Activated CD8-positive, alpha-beta T cell treated with anti-CD3 and anti-CD28 coated beads, Interleukin-2, amount 10 ng/mL, durations not matched to agents 7 days and 5 days (primary cell): ENCODE data around the gene TSPAN4. TPM values are rescaled to one million over a fixed set of nuclear protein-coding genes. Genes with fewer than 3 reads are reported as not detected.
A peak's percentile ranks its signal among the peaks of the same experiment; 100 is the strongest.

Experiments used
- ATAC-seq: fragments of 150-1000 bp; cut with Tn5 transposase; one replicate; pipeline ENCODE4 v1.10.0; 2021; ENCODE audit warnings: moderate library complexity
- CTCF ChIA-PET: fragments of 350-600 bp; sonication (Branson Sonifier 250); formaldehyde crosslinking; loops from one replicate; lab custom pipeline; 2021; ENCODE audit warnings: antibody characterized with exemption; lab: Charles Lee
- POLR2A ChIA-PET: fragments of 350-600 bp; sonication (Branson Sonifier 250); formaldehyde crosslinking; loops from one replicate; lab custom pipeline; 2021; ENCODE audit warnings: antibody characterized with exemption; lab: Charles Lee
- DNase-seq: peaks from one replicate; pipeline ENCODE4 v3.0.0-alpha.2; 2020
- H3K27ac Mint-ChIP-seq: one replicate; pipeline ENCODE4 v1.8.0; 2021; ENCODE audit warnings: mild to moderate bottlenecking, mixed read lengths
- H3K27me3 Mint-ChIP-seq: one replicate; pipeline ENCODE4 v1.8.0; 2021; ENCODE audit warnings: low read depth, mixed read lengths
- H3K36me3 Mint-ChIP-seq: one replicate; pipeline ENCODE4 v1.8.0; 2021; ENCODE audit warnings: low read depth, mixed read lengths
- H3K4me1 Mint-ChIP-seq: one replicate; pipeline ENCODE4 v1.8.0; 2021; ENCODE audit warnings: low read depth, mixed read lengths
- H3K4me3 Mint-ChIP-seq: one replicate; pipeline ENCODE4 v1.8.0; 2021; ENCODE audit warnings: mild to moderate bottlenecking, mixed read lengths
- H3K9me3 Mint-ChIP-seq: one replicate; pipeline ENCODE4 v1.8.0; 2022; ENCODE audit warnings: mixed read lengths; ENCODE audit not compliant: insufficient read depth
- total RNA-seq, 2 experiments: library from RNA; stranded (reverse); gene quantifications; one replicate each; pipeline ENCODE4 v1.2.3, GENCODE V29; 2021

The TSPAN4 gene
- total RNA-seq, 2 experiments from 2014 or later: 20.0 to 21.7 TPM

DNA sequence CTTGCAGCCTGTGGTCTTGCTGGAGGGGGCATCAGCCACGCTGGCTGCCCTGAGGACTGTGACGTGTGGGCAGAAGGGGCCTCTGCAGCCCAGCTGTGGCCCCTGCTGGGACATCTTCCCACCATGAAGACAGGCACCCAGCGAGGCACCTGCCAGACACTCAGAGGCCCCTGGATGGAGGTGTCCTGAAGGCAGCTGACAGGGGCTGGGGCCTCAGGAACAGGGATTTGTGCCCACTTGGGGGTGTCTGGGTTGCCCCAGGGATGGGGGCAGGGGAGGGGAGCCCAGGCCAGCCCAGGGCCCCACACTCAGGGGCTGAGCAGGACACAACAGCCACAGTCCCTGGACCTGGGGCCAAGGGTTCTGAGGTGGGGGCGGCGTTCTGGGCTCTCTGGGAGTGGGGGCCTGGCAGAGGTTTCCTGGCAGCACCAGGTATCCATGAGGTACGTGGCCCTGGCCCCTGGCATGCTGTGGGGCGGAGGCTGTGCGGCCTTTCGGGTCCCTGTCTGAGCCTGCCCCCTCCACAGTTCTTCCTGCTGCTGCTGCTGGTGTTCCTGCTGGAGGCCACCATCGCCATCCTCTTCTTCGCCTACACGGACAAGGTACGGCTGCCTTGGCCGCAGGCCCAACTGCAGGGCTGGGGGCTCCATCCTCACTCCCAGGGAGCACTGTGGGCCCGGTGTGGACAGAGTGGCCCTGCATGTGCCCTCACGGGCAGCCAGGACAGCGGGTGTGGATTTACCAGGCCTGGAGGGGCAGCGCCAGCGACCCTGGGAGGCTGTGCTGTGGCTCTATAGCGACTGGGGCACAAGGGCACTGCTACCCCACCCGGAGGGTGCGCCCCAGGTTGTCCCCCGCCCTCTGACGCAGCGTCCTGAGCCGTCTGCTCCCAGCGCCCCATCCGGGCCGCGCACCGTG is 21.5 kb downstream of the TSPAN4 start:
- ATAC-seq (no peak), DNase-seq (no peak)
- POLR2A ChIA-PET: no interaction called here
- no peaks in the 10 kb centered on the region for H3K27me3 Mint-ChIP-seq
- no peaks in the 10 kb centered on the region for H3K4me1 Mint-ChIP-seq
- no peak overlapping the region for H3K4me3 Mint-ChIP-seq
- H3K9me3 Mint-ChIP-seq: no peaks in the 10 kb centered on the region
- H3K36me3 Mint-ChIP-seq: no peaks in the 10 kb centered on the region
- no peak overlapping the region for H3K27ac Mint-ChIP-seq
- CTCF ChIA-PET: no interaction called here

- H3K27me3 Mint-ChIP-seq: no peaks in the 10 kb centered on the region
- H3K9me3 Mint-ChIP-seq: no peaks in the 10 kb centered on the region
- no peak overlapping the region for H3K27ac Mint-ChIP-seq
- no peaks in the 10 kb centered on the region for H3K36me3 Mint-ChIP-seq
- no peaks in the 10 kb centered on the region for H3K4me1 Mint-ChIP-seq
- ChIA-PET POLR2A (no interaction called here), CTCF (no interaction called here)
- no peak overlapping the region for H3K4me3 Mint-ChIP-seq
- DNase-seq (no peak), ATAC-seq (no peak)
These were observed 22.2 kb downstream of the TSPAN4 start for GRCh38 chr11:864898-865297.

DNA sequence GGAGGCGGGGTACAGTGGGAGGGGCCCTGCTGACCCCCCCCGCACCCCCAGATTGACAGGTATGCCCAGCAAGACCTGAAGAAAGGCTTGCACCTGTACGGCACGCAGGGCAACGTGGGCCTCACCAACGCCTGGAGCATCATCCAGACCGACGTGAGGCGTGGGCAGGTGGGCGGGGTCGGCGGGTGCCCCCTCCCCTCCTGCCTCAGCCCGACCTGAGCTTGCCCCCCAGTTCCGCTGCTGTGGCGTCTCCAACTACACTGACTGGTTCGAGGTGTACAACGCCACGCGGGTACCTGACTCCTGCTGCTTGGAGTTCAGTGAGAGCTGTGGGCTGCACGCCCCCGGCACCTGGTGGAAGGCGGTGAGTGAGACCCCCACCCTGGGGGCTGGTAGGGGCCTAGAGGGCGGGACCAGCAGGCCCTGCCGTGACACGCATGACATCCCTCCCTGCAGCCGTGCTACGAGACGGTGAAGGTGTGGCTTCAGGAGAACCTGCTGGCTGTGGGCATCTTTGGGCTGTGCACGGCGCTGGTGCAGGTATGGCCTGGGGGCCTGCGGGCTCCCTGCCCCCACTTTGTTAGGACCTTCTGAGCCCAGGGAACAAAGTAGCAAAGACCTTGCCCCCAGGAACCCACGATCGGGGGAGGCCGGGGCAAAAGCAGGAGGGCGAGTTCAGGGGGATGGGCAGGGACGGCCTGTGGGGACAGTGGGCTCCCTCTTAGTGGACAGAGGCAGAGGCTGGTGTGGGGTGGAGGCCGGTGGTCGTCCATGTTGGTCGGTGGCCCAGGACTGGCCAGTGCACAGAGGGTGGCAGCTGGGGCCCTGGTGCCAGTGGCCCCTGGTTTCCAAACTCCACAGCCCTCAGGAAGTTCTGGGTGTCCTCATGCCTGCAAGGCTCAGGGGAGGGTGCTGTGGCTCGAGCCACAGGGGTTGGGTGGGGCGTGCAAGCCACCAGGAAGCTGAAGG is 23.1 kb downstream of the TSPAN4 start:
- ChIA-PET CTCF (no interaction called here), POLR2A (no interaction called here)
- Mint-ChIP-seq H3K4me1 (no peaks in the 10 kb centered on the region), H3K27me3 (no peaks in the 10 kb centered on the region), H3K4me3 (no peak overlapping the region), H3K9me3 (no peaks in the 10 kb centered on the region), H3K27ac (no peak overlapping the region), H3K36me3 (no peaks in the 10 kb centered on the region)
- ATAC-seq: no peak
- DNase-seq: no peak

DNA sequence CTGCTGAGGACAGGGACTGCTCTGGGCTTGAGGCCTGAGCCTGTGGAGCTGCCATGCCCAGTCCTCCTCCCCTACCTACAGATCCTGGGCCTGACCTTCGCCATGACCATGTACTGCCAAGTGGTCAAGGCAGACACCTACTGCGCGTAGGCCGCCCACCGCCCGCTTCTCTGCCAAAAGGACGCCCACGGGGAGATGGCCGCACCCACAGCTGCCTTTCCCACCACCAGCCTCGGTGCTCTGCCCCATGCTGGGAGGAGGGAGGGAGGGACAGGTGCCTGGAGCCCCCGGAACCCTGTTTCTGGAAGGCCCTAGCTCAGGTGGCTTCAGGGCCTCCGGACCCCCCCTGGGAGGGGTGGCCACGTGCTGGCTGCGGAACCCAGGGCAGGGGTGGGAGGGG is 23.8 kb downstream of the TSPAN4 start:
- POLR2A ChIA-PET: no interaction called here
- no peaks in the 10 kb centered on the region for H3K36me3 Mint-ChIP-seq
- H3K4me1 Mint-ChIP-seq: no peaks in the 10 kb centered on the region
- no peaks in the 10 kb centered on the region for H3K27me3 Mint-ChIP-seq
- no peaks in the 10 kb centered on the region for H3K9me3 Mint-ChIP-seq
- no peak for DNase-seq
- CTCF ChIA-PET: no interaction called here
- no peak overlapping the region for H3K27ac Mint-ChIP-seq
- no peak overlapping the region for H3K4me3 Mint-ChIP-seq
- no peak for ATAC-seq

- DNase-seq (no peak), ATAC-seq (no peak)
- no peaks in the 10 kb centered on the region for H3K36me3 Mint-ChIP-seq
- H3K9me3 Mint-ChIP-seq: no peaks in the 10 kb centered on the region
- CTCF ChIA-PET: no interaction called here
- no peaks in the 10 kb centered on the region for H3K27me3 Mint-ChIP-seq
- H3K4me1 Mint-ChIP-seq: no peaks in the 10 kb centered on the region
- POLR2A ChIA-PET: no interaction called here
- H3K4me3 Mint-ChIP-seq: no peak overlapping the region
- H3K27ac Mint-ChIP-seq: no peak overlapping the region
These were observed 25.3 kb downstream of the TSPAN4 start for GRCh38 chr11:867856-868358.

DNA sequence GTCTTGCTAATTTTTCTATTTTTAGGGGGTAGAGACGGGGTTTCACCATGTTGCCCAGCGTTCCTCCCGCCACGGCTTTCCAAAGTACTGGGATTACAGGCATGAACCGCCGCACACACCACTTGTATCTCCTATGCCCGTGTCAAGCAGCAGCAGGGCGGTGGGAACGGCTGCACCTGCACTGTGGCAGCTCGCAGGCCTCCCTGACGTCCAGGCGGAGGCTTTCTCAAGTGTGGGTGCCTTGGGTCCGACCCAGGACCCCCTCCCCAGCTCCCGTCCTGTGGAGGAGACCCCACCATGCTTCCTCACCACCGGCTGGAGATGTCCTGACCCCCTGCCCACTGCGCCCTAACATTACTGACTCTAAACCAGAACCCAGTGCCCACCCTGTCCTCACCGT is 25.7 kb downstream of the TSPAN4 start:
- no peak overlapping the region for H3K4me3 Mint-ChIP-seq

GRCh38 chr11:868802-869201 is 26.1 kb downstream of the TSPAN4 start:
- Mint-ChIP-seq H3K27ac (peak overlapping the region; percentile 55), H3K9me3 (no peaks in the 10 kb centered on the region), H3K4me1 (no peaks in the 10 kb centered on the region), H3K4me3 (no peak overlapping the region), H3K27me3 (no peaks in the 10 kb centered on the region), H3K36me3 (peaks cover 2% of the 10 kb centered on the region)
- CTCF ChIA-PET: no interaction called here
- POLR2A ChIA-PET: no interaction called here
- ATAC-seq (no peak), DNase-seq (no peak)

More for the DNA sequence above, 25.7 kb downstream of the TSPAN4 start:
- no peak for DNase-seq
- ChIA-PET POLR2A (no interaction called here), CTCF (no interaction called here)
- H3K9me3 Mint-ChIP-seq: no peaks in the 10 kb centered on the region
- no peaks in the 10 kb centered on the region for H3K27me3 Mint-ChIP-seq
- no peaks in the 10 kb centered on the region for H3K4me1 Mint-ChIP-seq
- H3K27ac Mint-ChIP-seq: peak overlapping the region; percentile 55
- no peak for ATAC-seq
- H3K36me3 Mint-ChIP-seq: no peaks in the 10 kb centered on the region

DNA sequence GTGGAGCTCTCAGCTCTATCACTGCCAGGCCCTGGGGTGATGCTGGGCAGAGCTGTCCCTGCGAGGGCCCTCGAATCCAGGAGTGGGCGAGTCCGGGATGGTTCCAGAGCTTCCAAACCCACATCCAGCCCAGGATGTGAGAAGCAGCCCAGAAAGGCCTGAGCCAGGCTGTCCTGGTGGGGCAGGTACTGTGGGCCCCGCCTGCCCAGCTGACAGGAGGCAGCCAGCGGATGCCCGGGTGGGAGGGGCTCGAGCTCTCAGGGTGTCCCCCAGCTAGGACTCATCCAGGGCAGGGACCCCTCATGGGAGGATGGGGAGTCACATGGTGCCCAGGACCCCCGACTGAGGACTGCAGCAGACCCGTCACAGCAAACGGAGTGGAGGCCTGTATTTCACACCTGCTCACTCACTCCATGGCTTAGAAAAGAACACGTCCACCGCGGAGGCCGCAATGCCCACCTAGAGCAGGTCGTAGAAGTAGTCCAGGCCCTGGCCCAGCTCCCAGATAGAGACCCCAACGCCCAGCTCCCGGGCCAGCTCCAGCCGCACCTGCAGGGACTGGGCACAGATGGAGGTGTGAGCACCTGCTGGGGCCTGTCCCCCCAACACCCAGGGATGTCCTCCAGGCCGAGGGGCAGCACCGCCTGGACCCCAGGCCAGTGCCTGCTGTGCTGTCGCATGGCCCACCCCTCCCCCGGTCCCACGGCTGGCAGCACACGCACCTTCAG is 26.9 kb downstream of the TSPAN4 start:
- H3K4me1 Mint-ChIP-seq: no peaks in the 10 kb centered on the region
- peaks cover 3% of the 10 kb centered on the region for H3K36me3 Mint-ChIP-seq
- DNase-seq: no peak
- ChIA-PET CTCF (no interaction called here), POLR2A (no interaction called here)
- H3K27me3 Mint-ChIP-seq: no peaks in the 10 kb centered on the region
- no peak for ATAC-seq
- no peaks in the 10 kb centered on the region for H3K9me3 Mint-ChIP-seq
- H3K4me3 Mint-ChIP-seq: no peak overlapping the region
- H3K27ac Mint-ChIP-seq: no peak overlapping the region

- Mint-ChIP-seq H3K9me3 (no peaks in the 10 kb centered on the region), H3K4me1 (no peaks in the 10 kb centered on the region), H3K36me3 (peaks cover 3% of the 10 kb centered on the region), H3K4me3 (no peak overlapping the region), H3K27ac (no peak overlapping the region), H3K27me3 (no peaks in the 10 kb centered on the region)
- DNase-seq (no peak), ATAC-seq (no peak)
- ChIA-PET CTCF (no interaction called here), POLR2A (no interaction called here)
These were observed 27.4 kb downstream of the TSPAN4 start for GRCh38 chr11:870127-870413.

GRCh38 chr11:870418-870817 is 27.8 kb downstream of the TSPAN4 start:
- no peaks in the 10 kb centered on the region for H3K9me3 Mint-ChIP-seq
- H3K27me3 Mint-ChIP-seq: no peaks in the 10 kb centered on the region
- no peaks in the 10 kb centered on the region for H3K4me1 Mint-ChIP-seq
- POLR2A ChIA-PET: no interaction called here
- DNase-seq (no peak), ATAC-seq (no peak)
- H3K36me3 Mint-ChIP-seq: peaks cover 3% of the 10 kb centered on the region
- CTCF ChIA-PET: no interaction called here
- no peak overlapping the region for H3K27ac Mint-ChIP-seq
- H3K4me3 Mint-ChIP-seq: no peak overlapping the region

DNA sequence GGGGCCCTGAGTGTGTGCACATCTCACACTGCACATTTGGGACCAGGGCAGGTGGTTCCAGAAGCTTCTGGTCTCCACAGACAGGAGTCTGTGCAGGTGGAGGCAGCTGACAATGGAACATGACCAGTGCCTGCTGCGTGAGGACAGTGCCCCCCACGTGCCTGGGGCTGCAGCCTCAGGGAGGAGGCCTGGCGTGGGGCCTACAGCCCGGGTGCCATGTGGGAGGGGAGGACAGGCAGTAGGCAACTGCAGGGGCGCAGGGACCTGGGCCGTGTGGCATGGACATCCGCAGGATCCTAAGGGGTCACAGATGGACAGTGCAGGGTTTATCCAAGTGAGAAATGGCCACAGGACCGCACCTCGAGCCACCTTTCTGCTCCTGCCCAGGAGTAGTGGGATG is 28.8 kb downstream of the TSPAN4 start:
- H3K27me3 Mint-ChIP-seq: no peaks in the 10 kb centered on the region
- DNase-seq: no peak
- peaks cover 3% of the 10 kb centered on the region for H3K36me3 Mint-ChIP-seq
- ChIA-PET CTCF (no interaction called here), POLR2A (interaction anchor here (0.6 kb wide), 1 partner anchor 333 kb away, joined by 3 read pairs; no protein-coding TSS in a partner anchor)
- H3K4me3 Mint-ChIP-seq: no peak overlapping the region
- H3K4me1 Mint-ChIP-seq: no peaks in the 10 kb centered on the region
- no peaks in the 10 kb centered on the region for H3K9me3 Mint-ChIP-seq
- ATAC-seq: no peak
- no peak overlapping the region for H3K27ac Mint-ChIP-seq
